ENCODE results near the gene KCNJ6. TPM values are rescaled to one million over a fixed set of nuclear protein-coding genes. Genes with fewer than 3 reads are reported as not detected.

Gene KCNJ6
- total and polyA plus RNA-seq, 9 of the 15 experiments (the other 6 are each of a cell fraction or from before 2014, with no cell fraction given): 0.06 to 0.21 (median 0.13) TPM; not detected in 1

GRCh38 chr21:37912616-37913015 lies 3.6 kb downstream of the KCNJ6 start (continued):
- no peak for TF ChIP-seq NCOA6 (IDR thresholded peaks at IDR 0.05)
- no peak for TF ChIP-seq SRSF7 (optimal IDR thresholded peaks at IDR 0.05; ENCODE audit: low read depth, low read length)
- no peak for TF ChIP-seq NELFE (IDR thresholded peaks at IDR 0.05; ENCODE audit: insufficient read depth, insufficient read length)

GRCh38 chr21:37909936-37910335 lies 6.3 kb downstream of the KCNJ6 start:
- no peak for FAIRE-seq
- Histone ChIP-seq H3K36me3 (ENCODE audit: control insufficient read depth, insufficient read depth, low read length) (no peaks in the 10 kb centered on the region), H3K4me3 (no peak overlapping the region), H3K27ac (ENCODE audit: extremely low read depth, low read depth, low read length) (no peak overlapping the region), H3K4me2 (ENCODE audit: insufficient read depth, low read length) (no peak overlapping the region), H2AFZ (ENCODE audit: low read depth, low read length) (no peak overlapping the region), H3K9me1 (ENCODE audit: control insufficient read depth, insufficient read depth, low read length) (no peaks in the 10 kb centered on the region), H3K4me1 (replicated peaks in 1 of 2; ENCODE audit: control insufficient read depth in 2 of 2, insufficient read depth in 2 of 2, low read length in 2 of 2) (peaks cover 0 to 3% of the 10 kb centered on the region in 2 experiments; a peak in 1 of 5 replicates), H3K9me3 (replicated peaks; ENCODE audit: control insufficient read depth, insufficient read depth, low read depth, low read length) (no peaks in the 10 kb centered on the region), H3K9ac (ENCODE audit: insufficient read depth in 1 of 2, low read depth in 2 of 2, low read length in 2 of 2) (no peak overlapping the region), H4K20me1 (replicated peaks; ENCODE audit: control insufficient read depth, insufficient read depth, low read length) (no peaks in the 10 kb centered on the region; the same call in 1 of the 2 replicates), H3K27me3 (ENCODE audit: control insufficient read depth in 2 of 2, insufficient read depth in 2 of 2, low read length in 2 of 2) (peaks cover 0 to 10% of the 10 kb centered on the region in 2 experiments; a peak in 3 of 5 replicates), H3K79me2 (ENCODE audit: control insufficient read depth, insufficient read depth, low read length) (no peaks in the 10 kb centered on the region)
- POLR2A ChIA-PET: no interaction called here
- in situ Hi-C loops (cut with MboI) (no loop called here), intact Hi-C loops (cut with micrococcal nuclease) (loop anchor here (10.0 kb wide), 1 partner anchor 445 kb away; no protein-coding TSS in a partner anchor)
- DNase-seq (ENCODE audit: extremely low read depth in 1 of 4, low spot score in 3 of 4): no peak
- WGBS (ENCODE audit: insufficient coverage, low coverage, missing lambda C conversion rate): 0% methylated on average over 6 of the region's 6 CpGs
- no TSS peak for BruUV-seq (replicated peaks)
- ATAC-seq: no peak; the same call in 2 of the 3 replicates
- TF ChIP-seq TOE1 (IDR thresholded peaks at IDR 0.05; ENCODE audit: borderline replicate concordance) (no peak), TOE1 (CRISPR knock-in tag; IDR thresholded peaks at IDR 0.05; ENCODE audit: borderline replicate concordance, low read depth) (no peak), CTCF (IDR thresholded peaks at IDR 0.05 in 2 of 3, conservative IDR thresholded peaks at IDR 0.05 in 1 of 3; ENCODE audit: insufficient read depth in 2 of 3, low read depth in 1 of 3, low read length in 3 of 3) (peak in 1 of 3 experiments; percentile 33; a peak in 2 of 6 replicates)
- CTCF ChIA-PET (ENCODE audit: low intra/inter-chr PET ratio): no interaction called here

Measured in K562 (cell line).